ENCODE data around the gene RAP1GAP2. TPM values are rescaled to one million over a fixed set of nuclear protein-coding genes. Genes with fewer than 3 reads are reported as not detected.
"Not testable (repeated sequence)": the region's sequence is repeated elsewhere in the genome, so short reads cannot be mapped to it uniquely, and the experiment has no call there.

Gene RAP1GAP2
- total and polyA plus RNA-seq, 10 donors: 1.2 to 32.7 (median 14.1) TPM

DNA sequence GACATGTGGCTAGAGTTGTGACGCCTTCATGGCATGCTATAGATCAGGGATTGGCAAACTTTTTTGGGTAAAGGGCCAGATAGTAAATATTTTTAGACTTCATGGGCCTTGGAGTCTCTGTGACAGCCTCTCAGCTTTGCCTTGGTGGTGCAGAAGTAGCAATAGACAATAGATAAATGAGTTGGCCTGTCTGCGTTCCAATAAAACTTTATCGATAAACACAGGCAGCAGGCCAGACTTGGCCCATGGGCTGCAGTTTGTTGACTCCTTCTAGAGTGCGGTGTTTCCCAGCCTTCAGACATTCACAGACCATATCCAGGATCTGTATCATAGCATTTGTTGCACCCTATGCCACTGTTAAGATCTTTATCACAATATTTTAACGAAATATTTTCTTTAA, 190.7 kb downstream of the RAP1GAP2 start:
- intact Hi-C loops (cut with DNase I; ENCODE audit: low total_unique reads): no loop called here
- H3K27me3 ChIP-seq (replicated peaks in 1 of 7): no peaks in the 10 kb centered on the region
- no peaks in the 10 kb centered on the region for H3K4me1 ChIP-seq
- 86 to 94% (median 91%) methylated on average over 5 of the region's 5 CpGs for WGBS, 5 donors
- H3K27ac ChIP-seq: no peak overlapping the region
- DNase-seq: no peak
- TF ChIP-seq, protein P1, sequence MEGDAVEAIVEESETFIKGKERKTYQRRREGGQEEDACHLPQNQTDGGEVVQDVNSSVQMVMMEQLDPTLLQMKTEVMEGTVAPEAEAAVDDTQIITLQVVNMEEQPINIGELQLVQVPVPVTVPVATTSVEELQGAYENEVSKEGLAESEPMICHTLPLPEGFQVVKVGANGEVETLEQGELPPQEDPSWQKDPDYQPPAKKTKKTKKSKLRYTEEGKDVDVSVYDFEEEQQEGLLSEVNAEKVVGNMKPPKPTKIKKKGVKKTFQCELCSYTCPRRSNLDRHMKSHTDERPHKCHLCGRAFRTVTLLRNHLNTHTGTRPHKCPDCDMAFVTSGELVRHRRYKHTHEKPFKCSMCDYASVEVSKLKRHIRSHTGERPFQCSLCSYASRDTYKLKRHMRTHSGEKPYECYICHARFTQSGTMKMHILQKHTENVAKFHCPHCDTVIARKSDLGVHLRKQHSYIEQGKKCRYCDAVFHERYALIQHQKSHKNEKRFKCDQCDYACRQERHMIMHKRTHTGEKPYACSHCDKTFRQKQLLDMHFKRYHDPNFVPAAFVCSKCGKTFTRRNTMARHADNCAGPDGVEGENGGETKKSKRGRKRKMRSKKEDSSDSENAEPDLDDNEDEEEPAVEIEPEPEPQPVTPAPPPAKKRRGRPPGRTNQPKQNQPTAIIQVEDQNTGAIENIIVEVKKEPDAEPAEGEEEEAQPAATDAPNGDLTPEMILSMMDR (IDR thresholded peaks at IDR 0.05 in 8 of 11, conservative IDR thresholded peaks at IDR 0.05 in 3 of 11): no peak
- no peak for TF ChIP-seq POLR2A (IDR thresholded peaks at IDR 0.05)
- H3K36me3 ChIP-seq: peaks cover 0 to 62% (median 8%) of the 10 kb centered on the region in 6 donors
- H3K4me3 ChIP-seq: no peak overlapping the region
- no peaks in the 10 kb centered on the region for H3K9me3 ChIP-seq

DNA sequence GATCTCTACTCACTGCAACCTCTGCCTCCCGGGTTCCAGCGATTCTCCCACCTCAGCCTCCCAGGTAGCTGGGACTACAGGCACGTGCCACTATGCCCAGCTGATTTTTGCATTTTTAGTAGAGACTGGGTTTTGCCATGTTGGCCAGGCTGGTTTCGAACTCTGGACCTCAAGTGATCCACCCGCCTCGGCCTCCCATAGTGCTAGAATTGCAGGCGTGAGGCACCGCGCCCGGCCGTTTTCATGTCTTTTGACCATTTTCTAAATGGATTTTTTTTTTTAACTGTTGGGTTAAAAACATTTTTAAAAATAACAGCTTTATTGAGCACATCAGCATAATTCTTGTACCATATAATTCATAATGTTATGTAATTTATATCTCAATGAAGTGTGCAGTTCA, 193.2 kb downstream of the RAP1GAP2 start:
- peak; percentile 16 for DNase-seq
- H3K4me1 ChIP-seq; H3K4me3 ChIP-seq; H3K27ac ChIP-seq; H3K27me3 ChIP-seq (replicated peaks in 1 of 7); intact Hi-C loops (cut with DNase I; ENCODE audit: low total_unique reads); H3K9me3 ChIP-seq: not testable (repeated sequence)
- WGBS, 5 donors: 85 to 95% (median 92%) methylated on average over 11 of the region's 11 CpGs
- peaks cover 0 to 63% (median 6%) of the 10 kb centered on the region in 6 donors for H3K36me3 ChIP-seq

DNA sequence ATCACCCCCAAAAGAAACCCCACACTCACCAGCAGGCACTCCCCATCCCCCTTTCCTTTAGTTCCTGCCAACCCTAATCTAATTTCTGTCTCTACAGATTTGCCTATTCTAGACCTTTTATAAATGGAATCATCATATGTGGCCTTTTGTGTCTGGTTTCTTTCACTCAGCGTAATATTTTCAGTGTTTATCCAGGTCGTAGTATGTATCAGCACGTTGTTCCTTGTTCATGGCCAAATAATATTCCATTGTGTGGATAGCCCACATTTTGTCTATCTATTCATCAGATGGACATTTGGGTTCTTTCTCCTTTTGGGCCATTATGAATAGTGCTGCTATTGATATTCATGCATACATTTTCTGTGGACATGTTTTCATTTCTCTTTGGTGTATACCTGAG, 193.6 kb downstream of the RAP1GAP2 start:
- Histone ChIP-seq H3K4me1 (no peaks in the 10 kb centered on the region), H3K4me3 (no peak overlapping the region), H3K27me3 (replicated peaks in 1 of 7) (no peaks in the 10 kb centered on the region), H3K36me3 (peaks cover 0 to 62% (median 6%) of the 10 kb centered on the region in 6 donors), H3K27ac (peak overlapping the region in 2 of 8 donors; percentile 34 to 42), H3K9me3 (no peaks in the 10 kb centered on the region)
- TF ChIP-seq POLR2A (IDR thresholded peaks at IDR 0.05): no peak
- no peak for TF ChIP-seq POLR2AphosphoS5 (IDR thresholded peaks at IDR 0.05)
- TF ChIP-seq, protein P1 (IDR thresholded peaks at IDR 0.05 in 8 of 11, conservative IDR thresholded peaks at IDR 0.05 in 3 of 11): no peak
- no peak for DNase-seq
- intact Hi-C loops (cut with DNase I; ENCODE audit: low total_unique reads): no loop called here
- 74 to 96% (median 90%) methylated on average over 3 of the region's 3 CpGs for WGBS, 5 donors

DNA sequence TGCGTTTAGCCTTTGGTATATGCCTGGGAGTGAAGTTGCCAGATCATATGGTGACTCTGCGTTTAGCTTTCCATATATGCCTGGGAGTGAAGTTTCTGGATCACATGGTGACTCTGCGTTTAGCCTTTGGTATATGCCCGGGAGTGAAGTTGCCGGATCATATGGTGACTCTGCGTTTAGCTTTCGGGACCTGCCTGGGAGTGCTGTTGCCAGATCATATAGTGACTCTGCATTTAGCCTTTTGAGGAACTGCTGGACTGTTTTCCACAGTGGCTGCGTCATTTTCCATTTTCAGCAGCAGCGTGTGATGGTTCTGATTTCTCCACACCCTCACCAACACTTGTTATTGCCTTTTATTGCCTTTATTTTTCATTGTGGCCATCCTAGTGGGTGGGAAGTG, 194.2 kb downstream of the RAP1GAP2 start:
- intact Hi-C loops (cut with DNase I; ENCODE audit: low total_unique reads): no loop called here
- Histone ChIP-seq H3K9me3 (no peaks in the 10 kb centered on the region), H3K4me1 (no peaks in the 10 kb centered on the region), H3K27ac (peak overlapping the region in 2 of 8 donors; percentile 34 to 42), H3K27me3 (replicated peaks in 1 of 7) (no peaks in the 10 kb centered on the region), H3K4me3 (no peak overlapping the region), H3K36me3 (peaks cover 0 to 62% (median 3%) of the 10 kb centered on the region in 6 donors)
- WGBS, 5 donors: 78 to 84% (median 81%) methylated on average over 9 of the region's 9 CpGs
- peak; percentile 45 for DNase-seq
- TF ChIP-seq, protein P1 (IDR thresholded peaks at IDR 0.05 in 8 of 11, conservative IDR thresholded peaks at IDR 0.05 in 3 of 11): no peak
- TF ChIP-seq POLR2A (IDR thresholded peaks at IDR 0.05): no peak
- no peak for TF ChIP-seq POLR2AphosphoS5 (IDR thresholded peaks at IDR 0.05)

DNA sequence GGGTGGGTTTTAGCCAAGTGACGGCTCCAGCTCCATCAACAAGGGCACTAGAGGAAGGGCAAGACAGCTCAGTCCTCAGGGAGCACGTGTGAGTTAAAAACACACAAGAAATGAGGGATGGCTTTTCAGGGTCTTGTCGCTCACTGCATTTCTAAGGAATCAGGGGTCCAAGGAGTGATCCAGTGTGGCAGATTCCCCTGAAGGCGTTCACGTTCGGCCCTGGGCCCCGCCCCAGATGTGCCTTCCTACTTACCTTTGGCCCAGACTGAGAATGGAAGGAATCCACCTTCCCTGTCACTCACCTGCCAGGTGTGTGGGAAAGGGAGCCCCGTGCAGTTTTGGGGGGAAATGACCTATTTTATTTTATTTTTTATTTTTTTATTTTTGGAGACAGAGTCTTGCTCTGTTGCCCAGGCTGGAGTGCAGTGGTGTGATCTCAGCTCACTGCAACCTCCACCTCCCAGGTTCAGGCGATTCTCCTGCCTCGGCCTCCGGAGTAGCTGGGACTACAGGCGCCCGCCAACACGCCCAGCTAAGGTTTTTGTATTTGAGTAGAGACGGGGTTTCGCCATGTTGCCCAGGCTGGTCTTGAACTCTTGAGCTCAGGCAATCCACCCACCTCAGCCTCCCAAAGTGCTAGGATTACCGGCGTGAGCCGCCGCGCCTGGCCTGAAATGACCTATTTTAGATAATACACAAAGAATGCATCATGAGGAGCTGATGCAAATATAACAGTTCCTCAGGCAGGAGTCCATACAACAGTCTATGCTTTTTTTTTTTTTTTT, 195.3 kb downstream of the RAP1GAP2 start:
- H3K27me3 ChIP-seq (replicated peaks in 1 of 7); H3K9me3 ChIP-seq; H3K4me3 ChIP-seq; H3K27ac ChIP-seq; H3K4me1 ChIP-seq; intact Hi-C loops (cut with DNase I; ENCODE audit: low total_unique reads): not testable (repeated sequence)
- DNase-seq: peak; percentile 19
- 93 to 98% (median 94%) methylated on average over 21 of the region's 21 CpGs for WGBS, 5 donors
- peaks cover 0 to 60% (median 2%) of the 10 kb centered on the region in 6 donors for H3K36me3 ChIP-seq

All from spleen (tissue), 11 donors.